GM23338 (cell line): ENCODE results near the gene PRTN3. TPM values are rescaled to one million over a fixed set of nuclear protein-coding genes. Genes with fewer than 3 reads are reported as not detected.

Experiments used
- ATAC-seq: fragments of 200-7000 bp; cut with Tn5 transposase; 3 replicates; pipeline ENCODE4 v1.9.1; 2020
- DNase-seq: peaks from one replicate; pipeline ENCODE4 v3.0.0-alpha.2; 2015; ENCODE audit warnings: low spot score
- H2AFZ ChIP-seq: fragments of 200-600 bp; sonication (generic); 2 replicates; pipeline ENCODE4 v1.8.0; 2016; ENCODE audit warnings: antibody characterized with exemption, mild to moderate bottlenecking, moderate library complexity
- H3F3A ChIP-seq: fragments of 200-600 bp; sonication (generic); replicated peaks from 2 replicates; pipeline ENCODE4 v1.8.0; 2017; ENCODE audit warnings: antibody characterized with exemption, mixed run types, low read depth
- H3K27ac ChIP-seq: fragments of 200-600 bp; sonication (generic); 2 replicates; pipeline ENCODE4 v1.6.1; 2016; ENCODE audit warnings: low read depth
- H3K27me3 ChIP-seq: fragments of 200-600 bp; sonication (generic); 2 replicates; pipeline ENCODE4 v1.8.0; 2016; ENCODE audit warnings: mild to moderate bottlenecking, mixed run types, moderate library complexity; ENCODE audit not compliant: insufficient read depth
- H3K36me3 ChIP-seq: fragments of 200-600 bp; sonication (generic); 2 replicates; pipeline ENCODE4 v1.8.0; 2016; ENCODE audit warnings: mild to moderate bottlenecking; ENCODE audit not compliant: insufficient read depth
- H3K4me1 ChIP-seq: fragments of 200-600 bp; sonication (generic); 2 replicates; pipeline ENCODE4 v1.8.0; 2016; ENCODE audit warnings: mild to moderate bottlenecking, moderate library complexity; ENCODE audit not compliant: insufficient read depth
- H3K4me2 ChIP-seq: fragments of 200-600 bp; sonication (generic); 2 replicates; pipeline ENCODE4 v1.7.1; 2017; ENCODE audit warnings: mixed run types
- H3K4me3 ChIP-seq: fragments of 200-600 bp; sonication (generic); 2 replicates; pipeline ENCODE4 v1.6.1; 2016; ENCODE audit warnings: mixed run types
- H3K79me2 ChIP-seq: fragments of 200-600 bp; sonication (generic); replicated peaks from 2 replicates; pipeline ENCODE4 v1.8.0; 2017; ENCODE audit warnings: mild to moderate bottlenecking; ENCODE audit not compliant: insufficient read depth
- H3K9me2 ChIP-seq: fragments of 200-600 bp; sonication (generic); 2 replicates; pipeline ENCODE4 v1.8.0; 2017; ENCODE audit not compliant: insufficient read depth
- H4K20me1 ChIP-seq: fragments of 200-600 bp; sonication (generic); replicated peaks from 2 replicates; pipeline ENCODE4 v1.8.0; 2017; ENCODE audit warnings: mild to moderate bottlenecking; ENCODE audit not compliant: insufficient read depth
- H3K27ac Mint-ChIP-seq: 2 replicates; pipeline ENCODE4 v1.8.0; 2020; ENCODE audit warnings: inconsistent platforms, mild to moderate bottlenecking, moderate library complexity, mixed read lengths
- H3K27me3 Mint-ChIP-seq: 3 replicates; pipeline ENCODE4 v1.8.0; 2022; ENCODE audit warnings: low read depth, mild to moderate bottlenecking, moderate library complexity, mixed read lengths, inconsistent platforms; ENCODE audit not compliant: insufficient read depth, poor library complexity
- H3K36me3 Mint-ChIP-seq: 3 replicates; pipeline ENCODE4 v1.8.0; 2021; ENCODE audit warnings: low read depth, mild to moderate bottlenecking, inconsistent platforms, moderate library complexity, mixed read lengths
- H3K4me1 Mint-ChIP-seq: 3 replicates; pipeline ENCODE4 v1.8.0; 2020; ENCODE audit warnings: mild to moderate bottlenecking, inconsistent platforms, mixed read lengths
- H3K4me3 Mint-ChIP-seq: 3 replicates; pipeline ENCODE4 v1.8.0; 2021; ENCODE audit warnings: moderate library complexity, mild to moderate bottlenecking, inconsistent platforms, mixed read lengths
- H3K9me3 Mint-ChIP-seq: 3 replicates; pipeline ENCODE4 v1.8.0; 2020; ENCODE audit warnings: moderate library complexity, mild to moderate bottlenecking, inconsistent platforms, mixed read lengths
- CREB1 ChIP-seq: fragments of 250-450 bp; sonication (Bioruptor Pico); IDR thresholded peaks from 2 replicates; pipeline ENCODE4 v1.5.0; 2020; ENCODE audit warnings: low read depth, mild to moderate bottlenecking, moderate library complexity
- CTCF ChIP-seq, 2 experiments: fragments of 200-600 bp in 1 of 2; sonication (generic) in 1 of 2; conservative IDR thresholded peaks; 2 replicates each; pipeline versions ENCODE4 v1.5.1 to v1.6.1; 2016 to 2017; ENCODE audit warnings: antibody characterized with exemption in 2 of 2, low read depth in 2 of 2, mild to moderate bottlenecking in 2 of 2, moderate library complexity in 1 of 2
- JUNB ChIP-seq: IDR thresholded peaks from one replicate; pipeline ENCODE4 v1.6.1; 2016; ENCODE audit warnings: antibody characterized with exemption; ENCODE audit not compliant: unreplicated experiment
- NANOG ChIP-seq: IDR thresholded peaks from 2 replicates; pipeline ENCODE4 v1.6.1; 2016; ENCODE audit warnings: antibody characterized with exemption, borderline replicate concordance
- POLR2AphosphoS5 ChIP-seq: IDR thresholded peaks from 2 replicates; pipeline ENCODE4 v1.6.1; 2016; ENCODE audit warnings: antibody characterized with exemption, low read depth
- STAT1 ChIP-seq: IDR thresholded peaks from one replicate; pipeline ENCODE4 v1.6.1; 2016; ENCODE audit warnings: antibody characterized with exemption; ENCODE audit not compliant: unreplicated experiment
- ZNF114 ChIP-seq: fragments of 250-450 bp; sonication (Bioruptor Pico); IDR thresholded peaks from 2 replicates; pipeline ENCODE4 v1.5.0; 2020; ENCODE audit warnings: mild to moderate bottlenecking, moderate library complexity
- polyA plus RNA-seq: library from polyadenylated mRNA; unstranded; fragments of >200 nt; fragmentation: Nextera tagmentation; extraction: Ambion mirVana; gene quantifications from 2 replicates; pipeline ENCODE4 v1.2.1, GENCODE V29; 2016
- total RNA-seq: library from RNA; depleted of rRNA; stranded (reverse); fragments of >200 nt; shearing (Covaris generic); gene quantifications from 2 replicates; pipeline ENCODE4 v1.2.3, GENCODE V29; 2014
- TF ChIP-seq, protein P1 (sequence below): IDR thresholded peaks from 2 replicates; pipeline ENCODE4 v1.6.1; 2016; ENCODE audit warnings: antibody characterized with exemption
- TF ChIP-seq, protein P2 (sequence below): IDR thresholded peaks from one replicate; pipeline ENCODE4 v1.6.1; 2018; ENCODE audit warnings: antibody characterized with exemption; ENCODE audit not compliant: unreplicated experiment
- TF ChIP-seq, protein P3 (sequence below): fragments of 250-450 bp; sonication (Bioruptor Pico); IDR thresholded peaks from 2 replicates; pipeline ENCODE4 v1.5.0; 2020; ENCODE audit warnings: mild to moderate bottlenecking, moderate library complexity

The PRTN3 gene
- total and polyA plus RNA-seq, 2 experiments from 2014 or later, result 0.21 to 0.68 TPM

GRCh38 chr19:876089-876488 is 35.3 kb downstream of the PRTN3 start:
- Histone ChIP-seq H4K20me1 (no peaks in the 10 kb centered on the region), H3K27ac (no peak overlapping the region), H3F3A (peaks cover 12% of the 10 kb centered on the region), H3K4me1 (no peaks in the 10 kb centered on the region), H3K4me3 (no peak overlapping the region), H2AFZ (no peak overlapping the region), H3K4me2 (no peak overlapping the region), H3K79me2 (no peaks in the 10 kb centered on the region), H3K27me3 (no peaks in the 10 kb centered on the region), H3K9me2 (no peaks in the 10 kb centered on the region), H3K36me3 (no peaks in the 10 kb centered on the region; the same call in 1 of the 2 replicates)
- H3K4me1 Mint-ChIP-seq, result no peaks in the 10 kb centered on the region
- H3K36me3 Mint-ChIP-seq, result peaks cover 38% of the 10 kb centered on the region
- peaks cover 11% of the 10 kb centered on the region for H3K9me3 Mint-ChIP-seq
- DNase-seq (no peak), ATAC-seq (no peak)
- H3K27ac Mint-ChIP-seq, result no peak overlapping the region
- TF ChIP-seq ZNF114 (no peak), CREB1 (no peak), CTCF (conservative IDR thresholded peaks at IDR 0.05; ENCODE audit: low read depth in 2 of 2) (no peak), POLR2AphosphoS5 (no peak), STAT1 (no peak), JUNB (no peak), NANOG (no peak)
- TF ChIP-seq, protein P1, sequence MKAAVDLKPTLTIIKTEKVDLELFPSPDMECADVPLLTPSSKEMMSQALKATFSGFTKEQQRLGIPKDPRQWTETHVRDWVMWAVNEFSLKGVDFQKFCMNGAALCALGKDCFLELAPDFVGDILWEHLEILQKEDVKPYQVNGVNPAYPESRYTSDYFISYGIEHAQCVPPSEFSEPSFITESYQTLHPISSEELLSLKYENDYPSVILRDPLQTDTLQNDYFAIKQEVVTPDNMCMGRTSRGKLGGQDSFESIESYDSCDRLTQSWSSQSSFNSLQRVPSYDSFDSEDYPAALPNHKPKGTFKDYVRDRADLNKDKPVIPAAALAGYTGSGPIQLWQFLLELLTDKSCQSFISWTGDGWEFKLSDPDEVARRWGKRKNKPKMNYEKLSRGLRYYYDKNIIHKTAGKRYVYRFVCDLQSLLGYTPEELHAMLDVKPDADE, result no peak
- TF ChIP-seq, protein P2, sequence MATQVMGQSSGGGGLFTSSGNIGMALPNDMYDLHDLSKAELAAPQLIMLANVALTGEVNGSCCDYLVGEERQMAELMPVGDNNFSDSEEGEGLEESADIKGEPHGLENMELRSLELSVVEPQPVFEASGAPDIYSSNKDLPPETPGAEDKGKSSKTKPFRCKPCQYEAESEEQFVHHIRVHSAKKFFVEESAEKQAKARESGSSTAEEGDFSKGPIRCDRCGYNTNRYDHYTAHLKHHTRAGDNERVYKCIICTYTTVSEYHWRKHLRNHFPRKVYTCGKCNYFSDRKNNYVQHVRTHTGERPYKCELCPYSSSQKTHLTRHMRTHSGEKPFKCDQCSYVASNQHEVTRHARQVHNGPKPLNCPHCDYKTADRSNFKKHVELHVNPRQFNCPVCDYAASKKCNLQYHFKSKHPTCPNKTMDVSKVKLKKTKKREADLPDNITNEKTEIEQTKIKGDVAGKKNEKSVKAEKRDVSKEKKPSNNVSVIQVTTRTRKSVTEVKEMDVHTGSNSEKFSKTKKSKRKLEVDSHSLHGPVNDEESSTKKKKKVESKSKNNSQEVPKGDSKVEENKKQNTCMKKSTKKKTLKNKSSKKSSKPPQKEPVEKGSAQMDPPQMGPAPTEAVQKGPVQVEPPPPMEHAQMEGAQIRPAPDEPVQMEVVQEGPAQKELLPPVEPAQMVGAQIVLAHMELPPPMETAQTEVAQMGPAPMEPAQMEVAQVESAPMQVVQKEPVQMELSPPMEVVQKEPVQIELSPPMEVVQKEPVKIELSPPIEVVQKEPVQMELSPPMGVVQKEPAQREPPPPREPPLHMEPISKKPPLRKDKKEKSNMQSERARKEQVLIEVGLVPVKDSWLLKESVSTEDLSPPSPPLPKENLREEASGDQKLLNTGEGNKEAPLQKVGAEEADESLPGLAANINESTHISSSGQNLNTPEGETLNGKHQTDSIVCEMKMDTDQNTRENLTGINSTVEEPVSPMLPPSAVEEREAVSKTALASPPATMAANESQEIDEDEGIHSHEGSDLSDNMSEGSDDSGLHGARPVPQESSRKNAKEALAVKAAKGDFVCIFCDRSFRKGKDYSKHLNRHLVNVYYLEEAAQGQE, result no peak
- TF ChIP-seq, protein P3, sequence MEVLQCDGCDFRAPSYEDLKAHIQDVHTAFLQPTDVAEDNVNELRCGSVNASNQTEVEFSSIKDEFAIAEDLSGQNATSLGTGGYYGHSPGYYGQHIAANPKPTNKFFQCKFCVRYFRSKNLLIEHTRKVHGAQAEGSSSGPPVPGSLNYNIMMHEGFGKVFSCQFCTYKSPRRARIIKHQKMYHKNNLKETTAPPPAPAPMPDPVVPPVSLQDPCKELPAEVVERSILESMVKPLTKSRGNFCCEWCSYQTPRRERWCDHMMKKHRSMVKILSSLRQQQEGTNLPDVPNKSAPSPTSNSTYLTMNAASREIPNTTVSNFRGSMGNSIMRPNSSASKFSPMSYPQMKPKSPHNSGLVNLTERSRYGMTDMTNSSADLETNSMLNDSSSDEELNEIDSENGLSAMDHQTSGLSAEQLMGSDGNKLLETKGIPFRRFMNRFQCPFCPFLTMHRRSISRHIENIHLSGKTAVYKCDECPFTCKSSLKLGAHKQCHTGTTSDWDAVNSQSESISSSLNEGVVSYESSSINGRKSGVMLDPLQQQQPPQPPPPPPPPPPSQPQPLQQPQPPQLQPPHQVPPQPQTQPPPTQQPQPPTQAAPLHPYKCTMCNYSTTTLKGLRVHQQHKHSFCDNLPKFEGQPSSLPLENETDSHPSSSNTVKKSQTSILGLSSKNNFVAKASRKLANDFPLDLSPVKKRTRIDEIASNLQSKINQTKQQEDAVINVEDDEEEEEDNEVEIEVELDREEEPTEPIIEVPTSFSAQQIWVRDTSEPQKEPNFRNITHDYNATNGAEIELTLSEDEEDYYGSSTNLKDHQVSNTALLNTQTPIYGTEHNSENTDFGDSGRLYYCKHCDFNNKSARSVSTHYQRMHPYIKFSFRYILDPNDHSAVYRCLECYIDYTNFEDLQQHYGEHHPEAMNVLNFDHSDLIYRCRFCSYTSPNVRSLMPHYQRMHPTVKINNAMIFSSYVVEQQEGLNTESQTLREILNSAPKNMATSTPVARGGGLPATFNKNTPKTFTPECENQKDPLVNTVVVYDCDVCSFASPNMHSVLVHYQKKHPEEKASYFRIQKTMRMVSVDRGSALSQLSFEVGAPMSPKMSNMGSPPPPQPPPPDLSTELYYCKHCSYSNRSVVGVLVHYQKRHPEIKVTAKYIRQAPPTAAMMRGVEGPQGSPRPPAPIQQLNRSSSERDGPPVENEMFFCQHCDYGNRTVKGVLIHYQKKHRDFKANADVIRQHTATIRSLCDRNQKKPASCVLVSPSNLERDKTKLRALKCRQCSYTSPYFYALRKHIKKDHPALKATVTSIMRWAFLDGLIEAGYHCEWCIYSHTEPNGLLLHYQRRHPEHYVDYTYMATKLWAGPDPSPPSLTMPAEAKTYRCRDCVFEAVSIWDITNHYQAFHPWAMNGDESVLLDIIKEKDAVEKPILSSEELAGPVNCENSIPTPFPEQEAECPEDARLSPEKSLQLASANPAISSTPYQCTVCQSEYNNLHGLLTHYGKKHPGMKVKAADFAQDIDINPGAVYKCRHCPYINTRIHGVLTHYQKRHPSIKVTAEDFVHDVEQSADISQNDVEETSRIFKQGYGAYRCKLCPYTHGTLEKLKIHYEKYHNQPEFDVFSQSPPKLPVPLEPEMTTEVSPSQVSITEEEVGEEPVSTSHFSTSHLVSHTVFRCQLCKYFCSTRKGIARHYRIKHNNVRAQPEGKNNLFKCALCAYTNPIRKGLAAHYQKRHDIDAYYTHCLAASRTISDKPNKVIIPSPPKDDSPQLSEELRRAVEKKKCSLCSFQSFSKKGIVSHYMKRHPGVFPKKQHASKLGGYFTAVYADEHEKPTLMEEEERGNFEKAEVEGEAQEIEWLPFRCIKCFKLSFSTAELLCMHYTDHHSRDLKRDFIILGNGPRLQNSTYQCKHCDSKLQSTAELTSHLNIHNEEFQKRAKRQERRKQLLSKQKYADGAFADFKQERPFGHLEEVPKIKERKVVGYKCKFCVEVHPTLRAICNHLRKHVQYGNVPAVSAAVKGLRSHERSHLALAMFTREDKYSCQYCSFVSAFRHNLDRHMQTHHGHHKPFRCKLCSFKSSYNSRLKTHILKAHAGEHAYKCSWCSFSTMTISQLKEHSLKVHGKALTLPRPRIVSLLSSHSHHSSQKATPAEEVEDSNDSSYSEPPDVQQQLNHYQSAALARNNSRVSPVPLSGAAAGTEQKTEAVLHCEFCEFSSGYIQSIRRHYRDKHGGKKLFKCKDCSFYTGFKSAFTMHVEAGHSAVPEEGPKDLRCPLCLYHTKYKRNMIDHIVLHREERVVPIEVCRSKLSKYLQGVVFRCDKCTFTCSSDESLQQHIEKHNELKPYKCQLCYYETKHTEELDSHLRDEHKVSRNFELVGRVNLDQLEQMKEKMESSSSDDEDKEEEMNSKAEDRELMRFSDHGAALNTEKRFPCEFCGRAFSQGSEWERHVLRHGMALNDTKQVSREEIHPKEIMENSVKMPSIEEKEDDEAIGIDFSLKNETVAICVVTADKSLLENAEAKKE, result no peak
- H3K4me3 Mint-ChIP-seq, result no peak overlapping the region
- H3K27me3 Mint-ChIP-seq, result peaks cover 18% of the 10 kb centered on the region
